GM21360 (cell line): Measurements from ENCODE around the gene NAV2.
A peak's percentile ranks its signal among the peaks of the same experiment; 100 is the strongest.

Experiments used
- ATAC-seq: cut with Tn5 transposase; IDR thresholded peaks from one replicate; pipeline ENCODE4 v1.9.1; 2021; ENCODE audit warnings: mild to moderate bottlenecking, moderate library complexity; ENCODE audit not compliant: unreplicated experiment

Gene NAV2

DNA sequence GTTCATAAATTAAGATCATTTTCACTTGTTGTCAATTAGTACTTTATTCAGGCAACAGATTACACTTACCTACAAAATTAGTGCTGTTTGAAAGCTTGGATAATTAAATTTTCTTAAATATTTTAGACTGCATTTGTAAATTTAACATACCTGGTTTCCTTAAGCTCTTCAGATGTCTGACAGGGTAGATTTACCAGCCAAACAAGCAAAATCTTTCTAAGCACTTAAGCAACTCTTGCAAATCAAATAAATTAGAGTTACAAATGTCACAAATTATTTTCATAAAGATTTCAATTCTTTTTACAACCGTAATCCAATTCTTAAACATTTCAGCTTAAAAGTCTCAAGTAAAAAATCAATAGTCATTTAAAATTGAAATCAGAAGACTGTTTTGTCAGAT is 317.8 kb downstream of the NAV2 start:
- no peak for ATAC-seq

GRCh38 chr11:20031155-20032001 is 318.7 kb downstream of the NAV2 start:
- no peak for ATAC-seq

DNA sequence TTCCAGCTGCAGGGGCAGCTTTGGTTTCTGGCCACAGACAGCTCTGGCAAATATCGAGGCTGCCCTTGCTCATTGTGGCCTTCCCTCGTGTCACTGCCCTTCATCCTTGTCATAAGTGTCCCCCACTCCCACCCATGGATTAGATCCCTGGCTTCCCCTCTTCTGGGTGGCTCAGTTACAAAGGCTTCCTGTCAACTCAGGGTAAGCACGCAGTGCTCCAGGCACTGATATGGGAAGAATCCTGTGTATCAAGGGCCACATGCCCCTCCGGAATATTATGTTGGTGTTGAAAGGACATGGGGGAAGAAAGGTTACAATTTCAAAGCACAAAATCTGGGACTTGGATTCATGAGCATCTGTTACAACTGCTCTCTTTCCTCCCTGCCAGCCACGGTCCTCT is 319.5 kb downstream of the NAV2 start:
- no peak for ATAC-seq

GRCh38 chr11:20032577-20033260 is 320.1 kb downstream of the NAV2 start:
- no peak for ATAC-seq

GRCh38 chr11:20033806-20034205 is 321.2 kb downstream of the NAV2 start:
- ATAC-seq: no peak

DNA sequence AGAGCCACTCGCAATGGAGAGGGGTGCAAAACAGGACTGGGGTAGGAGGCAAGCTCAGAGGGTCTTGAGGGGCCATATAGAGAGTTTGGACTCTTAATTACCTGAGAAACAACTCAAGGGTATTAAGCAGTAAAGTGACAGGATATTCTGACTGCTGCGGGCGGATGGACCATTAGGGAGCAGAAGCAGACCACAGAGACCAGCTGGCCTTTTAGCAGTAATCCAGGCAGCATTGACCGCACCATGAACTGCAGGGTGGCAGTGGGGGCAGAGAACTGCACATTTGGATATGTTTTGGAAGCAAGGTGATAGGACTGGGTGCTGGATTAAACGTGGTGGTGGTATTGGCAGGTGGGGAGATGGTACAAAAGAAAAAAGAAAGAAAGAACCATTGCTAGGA is 322.3 kb downstream of the NAV2 start:
- ATAC-seq: no peak

DNA sequence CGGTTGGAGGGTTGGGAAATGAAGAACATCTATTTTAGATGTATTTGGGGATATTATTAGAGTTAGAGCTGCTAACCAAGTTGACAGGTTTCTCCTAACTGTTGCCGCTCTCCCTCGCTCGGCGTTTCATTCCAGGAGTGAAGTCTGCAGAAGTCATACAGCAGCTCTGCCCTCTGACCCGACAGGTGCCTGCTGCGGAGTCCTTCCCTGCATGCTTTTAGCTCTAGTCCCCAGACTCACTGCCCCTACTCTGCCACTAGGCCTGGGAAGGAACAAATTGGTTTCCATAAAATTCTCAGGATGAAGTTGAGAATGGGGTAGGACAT is 322.7 kb downstream of the NAV2 start:
- no peak for ATAC-seq

GRCh38 chr11:20035701-20036601 is 323.3 kb downstream of the NAV2 start:
- no peak for ATAC-seq

DNA sequence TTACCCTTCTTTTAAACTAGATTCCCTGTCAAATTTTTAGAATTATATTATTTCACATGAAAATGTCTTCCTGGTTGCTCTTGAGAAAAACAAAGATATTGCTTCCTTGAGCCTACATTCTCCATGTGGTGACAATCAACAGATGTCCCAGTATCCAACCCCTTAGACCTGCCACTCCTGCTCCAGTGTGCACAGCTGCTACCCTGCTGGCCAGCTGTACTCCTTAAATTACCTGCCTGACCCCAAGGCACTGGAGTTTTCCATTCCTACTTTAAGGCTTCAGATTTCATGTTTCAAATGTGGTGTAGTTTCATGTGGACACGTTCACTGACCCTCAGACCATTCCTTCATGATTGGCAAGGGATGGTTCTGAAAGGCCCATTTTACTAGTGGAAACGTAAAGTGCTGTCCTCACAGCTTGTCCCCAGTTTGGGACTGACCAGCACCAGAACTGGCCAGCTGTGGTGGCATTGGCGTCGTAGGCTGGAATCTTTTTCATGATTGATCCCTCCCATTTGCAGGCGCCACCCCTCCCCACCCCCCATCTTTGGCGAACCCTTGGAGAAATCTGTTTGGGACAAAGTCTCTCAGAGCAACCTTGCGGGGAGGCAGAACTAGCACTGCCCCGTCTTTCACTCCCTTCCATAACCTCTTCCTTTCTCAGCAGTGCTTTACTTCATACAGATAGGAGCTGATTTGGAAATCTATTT is 324.1 kb downstream of the NAV2 start:
- no peak for ATAC-seq

GRCh38 chr11:20037396-20038153 is 324.9 kb downstream of the NAV2 start:
- ATAC-seq: peak; percentile 60

- no peak for ATAC-seq
Measured at GRCh38 chr11:20038412-20038811, 325.8 kb downstream of the NAV2 start.

DNA sequence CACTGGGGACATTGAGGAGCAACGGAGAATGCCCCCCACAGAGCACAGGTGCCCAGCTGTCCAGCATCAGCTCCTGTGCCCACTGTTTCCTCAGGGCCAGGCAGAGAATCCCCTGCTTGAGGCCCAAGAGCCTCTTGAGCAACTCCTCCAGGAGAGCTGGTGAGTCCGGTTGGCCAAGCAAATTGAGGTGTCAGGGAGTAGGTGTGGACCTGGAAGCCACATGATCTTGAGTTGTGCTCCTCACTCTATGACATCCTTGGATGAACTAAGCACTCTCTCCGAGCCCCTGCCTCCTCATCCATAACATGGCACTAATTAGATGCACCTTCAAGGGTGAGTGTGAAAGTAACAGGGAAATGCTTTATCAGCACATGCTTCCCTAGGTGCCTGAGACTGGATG is 326.3 kb downstream of the NAV2 start:
- no peak for ATAC-seq

DNA sequence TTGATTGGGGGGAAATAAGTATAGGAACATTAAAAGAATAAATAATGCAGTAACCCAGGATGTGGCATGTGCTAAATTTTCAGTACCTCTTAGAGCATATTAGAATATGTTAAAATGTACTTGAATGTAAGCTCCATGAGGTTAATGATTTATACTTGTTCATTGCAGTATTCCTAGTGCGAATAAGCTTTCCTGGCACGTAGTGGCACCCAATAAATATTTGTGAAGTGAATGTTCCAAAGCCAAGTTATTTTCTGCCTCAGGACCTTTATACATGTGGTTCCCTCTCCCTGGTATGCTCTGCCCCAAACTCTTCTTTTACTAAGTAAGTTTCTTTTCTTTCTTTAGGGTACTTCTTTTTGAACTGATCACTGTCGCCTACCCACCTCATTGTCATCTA is 328.9 kb downstream of the NAV2 start:
- no peak for ATAC-seq

GRCh38 chr11:20042045-20042639 is 329.5 kb downstream of the NAV2 start:
- ATAC-seq: no peak

DNA sequence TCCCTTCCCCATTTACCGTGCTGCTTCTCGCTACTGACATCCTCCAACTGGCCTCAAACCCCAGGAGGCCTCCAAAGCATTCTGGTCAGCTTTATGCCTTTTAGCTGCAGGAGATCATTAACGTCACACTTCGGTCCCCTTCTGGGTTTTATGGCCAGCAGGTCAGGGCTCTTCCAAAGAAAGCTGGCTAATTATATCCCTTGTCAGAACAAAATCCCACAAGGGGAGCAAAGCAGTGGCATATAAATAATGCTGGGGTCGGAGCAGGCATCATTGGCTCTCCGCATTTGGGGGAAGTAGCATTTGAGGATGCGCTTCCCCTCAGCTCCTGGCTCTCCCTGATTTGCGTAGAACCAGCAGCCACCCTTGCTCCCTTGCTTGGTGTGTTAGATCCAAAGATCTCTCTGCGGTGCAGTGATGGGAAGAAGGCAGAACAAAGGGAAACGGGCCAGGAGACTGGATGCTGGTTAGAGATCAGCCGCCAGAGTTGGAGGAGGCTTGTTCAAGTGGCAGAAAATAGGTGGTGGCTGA is 330.2 kb downstream of the NAV2 start:
- no peak for ATAC-seq

GRCh38 chr11:20043992-20044391 is 331.4 kb downstream of the NAV2 start:
- no peak for ATAC-seq

DNA sequence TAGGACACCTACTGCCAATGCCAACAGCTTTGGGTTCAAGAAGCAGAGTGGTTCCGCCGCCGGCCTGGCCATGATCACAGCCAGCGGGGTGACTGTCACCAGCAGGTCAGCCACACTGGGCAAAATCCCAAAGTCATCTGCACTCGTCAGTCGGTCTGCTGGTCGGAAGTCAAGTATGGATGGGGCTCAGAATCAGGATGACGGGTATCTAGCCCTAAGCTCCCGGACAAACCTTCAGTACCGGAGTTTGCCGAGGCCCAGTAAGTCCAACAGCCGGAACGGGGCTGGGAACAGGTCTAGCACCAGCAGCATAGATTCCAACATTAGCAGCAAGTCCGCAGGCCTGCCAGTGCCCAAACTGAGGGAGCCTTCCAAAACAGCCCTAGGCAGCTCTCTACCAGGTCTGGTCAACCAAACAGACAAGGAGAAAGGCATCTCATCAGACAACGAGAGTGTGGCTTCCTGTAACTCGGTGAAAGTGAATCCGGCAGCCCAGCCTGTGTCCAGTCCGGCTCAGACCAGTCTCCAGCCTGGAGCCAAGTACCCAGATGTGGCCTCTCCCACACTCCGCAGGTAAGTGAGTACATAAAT is 332.6 kb downstream of the NAV2 start:
- no peak for ATAC-seq

- ATAC-seq: no peak
Measured at GRCh38 chr11:20046416-20046815, 333.8 kb downstream of the NAV2 start.
